Measurements from ENCODE around the gene CFAP52. TPM values are rescaled to one million over a fixed set of nuclear protein-coding genes. Genes with fewer than 3 reads are reported as not detected.

Gene CFAP52
- total and polyA plus RNA-seq, 2 of the 13 experiments (the other 11 are each of a cell fraction or from before 2014, with no cell fraction given): not detected

- Histone ChIP-seq H4K20me1 (ENCODE audit: insufficient read depth, low read length) (no peaks in the 10 kb centered on the region), H2AFZ (ENCODE audit: low read length) (no peak overlapping the region), H3K36me3 (replicated peaks in 1 of 2; ENCODE audit: control insufficient read depth in 1 of 2, insufficient read depth in 2 of 2, low read length in 2 of 2) (peaks cover 1 to 6% of the 10 kb centered on the region in 2 experiments; a peak in 2 of 5 replicates), H3K27ac (ENCODE audit: extremely low read length, insufficient read depth, low read length) (no peak overlapping the region), H3K9me3 (ENCODE audit: low read length) (no peaks in the 10 kb centered on the region), H3K4me2 (ENCODE audit: low read depth, low read length) (no peak overlapping the region), H3K27me3 (ENCODE audit: control insufficient read depth in 1 of 2, insufficient read depth in 2 of 2, low read length in 2 of 2) (no peaks in the 10 kb centered on the region), H3K4me3 (replicated peaks in 1 of 3; ENCODE audit: insufficient read depth in 1 of 3, low read depth in 2 of 3, low read length in 3 of 3) (no peak overlapping the region), H3K9ac (ENCODE audit: insufficient read depth, low read depth, low read length) (no peak overlapping the region), H3K4me1 (ENCODE audit: insufficient read depth, low read length) (peaks cover 5% of the 10 kb centered on the region; the same call in 1 of the 2 replicates), H3K79me2 (ENCODE audit: insufficient read depth, low read length) (no peaks in the 10 kb centered on the region)
- DNase-seq (ENCODE audit: low spot score) (no peak), FAIRE-seq (no peak), ATAC-seq (no peak)
- no TSS peak for BruUV-seq (replicated peaks)
- ChIA-PET CTCF (ENCODE audit: low intra/inter-chr PET ratio, low total read pairs) (no interaction called here), POLR2A (no interaction called here)
- in situ Hi-C loops (cut with HindIII; ENCODE audit: extremely low pct_ligation_motif_present, low pct_unique_long_range_greater_than_20kb) (no loop called here), intact Hi-C loops (cut with micrococcal nuclease; ENCODE audit: unreplicated experiment) (no loop called here)
- TF ChIP-seq, protein P1, sequence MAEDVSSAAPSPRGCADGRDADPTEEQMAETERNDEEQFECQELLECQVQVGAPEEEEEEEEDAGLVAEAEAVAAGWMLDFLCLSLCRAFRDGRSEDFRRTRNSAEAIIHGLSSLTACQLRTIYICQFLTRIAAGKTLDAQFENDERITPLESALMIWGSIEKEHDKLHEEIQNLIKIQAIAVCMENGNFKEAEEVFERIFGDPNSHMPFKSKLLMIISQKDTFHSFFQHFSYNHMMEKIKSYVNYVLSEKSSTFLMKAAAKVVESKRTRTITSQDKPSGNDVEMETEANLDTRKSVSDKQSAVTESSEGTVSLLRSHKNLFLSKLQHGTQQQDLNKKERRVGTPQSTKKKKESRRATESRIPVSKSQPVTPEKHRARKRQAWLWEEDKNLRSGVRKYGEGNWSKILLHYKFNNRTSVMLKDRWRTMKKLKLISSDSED (CRISPR knock-in tag; IDR thresholded peaks at IDR 0.05): no peak
- no peak for TF ChIP-seq ZNF432 (CRISPR knock-in tag; IDR thresholded peaks at IDR 0.05; ENCODE audit: borderline replicate concordance)
- TF ChIP-seq HDAC1 (CRISPR knock-in tag; IDR thresholded peaks at IDR 0.05): no peak
- TF ChIP-seq GATA4 (IDR thresholded peaks at IDR 0.05; ENCODE audit: borderline replicate concordance, low read depth): no peak
- TF ChIP-seq, protein P2, sequence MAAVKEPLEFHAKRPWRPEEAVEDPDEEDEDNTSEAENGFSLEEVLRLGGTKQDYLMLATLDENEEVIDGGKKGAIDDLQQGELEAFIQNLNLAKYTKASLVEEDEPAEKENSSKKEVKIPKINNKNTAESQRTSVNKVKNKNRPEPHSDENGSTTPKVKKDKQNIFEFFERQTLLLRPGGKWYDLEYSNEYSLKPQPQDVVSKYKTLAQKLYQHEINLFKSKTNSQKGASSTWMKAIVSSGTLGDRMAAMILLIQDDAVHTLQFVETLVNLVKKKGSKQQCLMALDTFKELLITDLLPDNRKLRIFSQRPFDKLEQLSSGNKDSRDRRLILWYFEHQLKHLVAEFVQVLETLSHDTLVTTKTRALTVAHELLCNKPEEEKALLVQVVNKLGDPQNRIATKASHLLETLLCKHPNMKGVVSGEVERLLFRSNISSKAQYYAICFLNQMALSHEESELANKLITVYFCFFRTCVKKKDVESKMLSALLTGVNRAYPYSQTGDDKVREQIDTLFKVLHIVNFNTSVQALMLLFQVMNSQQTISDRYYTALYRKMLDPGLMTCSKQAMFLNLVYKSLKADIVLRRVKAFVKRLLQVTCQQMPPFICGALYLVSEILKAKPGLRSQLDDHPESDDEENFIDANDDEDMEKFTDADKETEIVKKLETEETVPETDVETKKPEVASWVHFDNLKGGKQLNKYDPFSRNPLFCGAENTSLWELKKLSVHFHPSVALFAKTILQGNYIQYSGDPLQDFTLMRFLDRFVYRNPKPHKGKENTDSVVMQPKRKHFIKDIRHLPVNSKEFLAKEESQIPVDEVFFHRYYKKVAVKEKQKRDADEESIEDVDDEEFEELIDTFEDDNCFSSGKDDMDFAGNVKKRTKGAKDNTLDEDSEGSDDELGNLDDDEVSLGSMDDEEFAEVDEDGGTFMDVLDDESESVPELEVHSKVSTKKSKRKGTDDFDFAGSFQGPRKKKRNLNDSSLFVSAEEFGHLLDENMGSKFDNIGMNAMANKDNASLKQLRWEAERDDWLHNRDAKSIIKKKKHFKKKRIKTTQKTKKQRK (IDR thresholded peaks at IDR 0.05; ENCODE audit: low read length): no peak
- no peak for TF ChIP-seq GTF2F1 (IDR thresholded peaks at IDR 0.05; ENCODE audit: low read length)
- TF ChIP-seq NRL (CRISPR knock-in tag; IDR thresholded peaks at IDR 0.05; ENCODE audit: borderline replicate concordance): no peak
- TF ChIP-seq TRIM22 (IDR thresholded peaks at IDR 0.05): no peak
- TF ChIP-seq THAP9 (CRISPR knock-in tag; IDR thresholded peaks at IDR 0.05; ENCODE audit: borderline replicate concordance): no peak
- TF ChIP-seq LBX2 (CRISPR knock-in tag; IDR thresholded peaks at IDR 0.05; ENCODE audit: borderline replicate concordance): no peak
- TF ChIP-seq ZNF83 (CRISPR knock-in tag; IDR thresholded peaks at IDR 0.05; ENCODE audit: borderline replicate concordance): no peak
- no peak for TF ChIP-seq ZNF782 (CRISPR knock-in tag; IDR thresholded peaks at IDR 0.05; ENCODE audit: borderline replicate concordance)
- no peak for TF ChIP-seq NFIC (IDR thresholded peaks at IDR 0.05; ENCODE audit: low read length)
- no peak for TF ChIP-seq EZH2 (conservative IDR thresholded peaks at IDR 0.05; ENCODE audit: low read depth, low read length)
- TF ChIP-seq ZNF619 (CRISPR knock-in tag; IDR thresholded peaks at IDR 0.05): no peak
Measured at GRCh38 chr17:9568004-9568403, 8.4 kb upstream of the CFAP52 start.
